Measurements from ENCODE around the gene ISCA1. TPM values are rescaled to one million over a fixed set of nuclear protein-coding genes. Genes with fewer than 3 reads are reported as not detected.

Gene ISCA1
- total and polyA plus RNA-seq, 2 of the 8 experiments (the other 6 are each of a cell fraction or from before 2014, with no cell fraction given), result 35.0 to 40.0 TPM

GRCh38 chr9:86324308-86324707 lies 42.0 kb upstream of the ISCA1 start:
- Histone ChIP-seq H2BK20ac (ENCODE audit: low read length) (no peak overlapping the region), H3K27ac (ENCODE audit: low read depth, low read length) (no peak overlapping the region), H4K20me1 (replicated peaks in 1 of 2; ENCODE audit: control insufficient read depth in 1 of 2, insufficient read depth in 2 of 2, low read length in 2 of 2) (peaks cover 2 to 7% of the 10 kb centered on the region in 2 experiments), H2BK5ac (ENCODE audit: low read depth, low read length) (no peak overlapping the region), H3K56ac (replicated peaks; ENCODE audit: insufficient read length, low read depth, low read length) (no peak overlapping the region), H3K18ac (ENCODE audit: extremely low read depth, low read length) (no peak overlapping the region), H3K4me1 (replicated peaks in 1 of 4; ENCODE audit: control insufficient read depth in 3 of 4, insufficient read depth in 4 of 4, low read length in 3 of 4) (peaks cover 0 to 7% (median 1%) of the 10 kb centered on the region in 4 experiments; a peak in 2 of 7 replicates), H3K4me3 (ENCODE audit: extremely low read depth in 1 of 4, insufficient read depth in 2 of 4, low read depth in 3 of 4, low read length in 4 of 4) (no peak overlapping the region), H3K4me2 (ENCODE audit: insufficient read depth in 1 of 2, low read depth in 2 of 2, low read length in 2 of 2) (no peak overlapping the region), H3K4ac (replicated peaks; ENCODE audit: insufficient read length, low read depth, low read length) (no peak overlapping the region), H3K27me3 (replicated peaks in 1 of 4; ENCODE audit: control insufficient read depth in 3 of 4, extremely low read depth in 1 of 4, insufficient read depth in 3 of 4, low read length in 3 of 4) (no peaks in the 10 kb centered on the region), H2BK120ac (replicated peaks; ENCODE audit: low read depth, low read length) (no peak overlapping the region), H3K79me1 (ENCODE audit: low read depth, low read length) (no peaks in the 10 kb centered on the region), H3K79me2 (ENCODE audit: control insufficient read depth in 1 of 2, insufficient read depth in 2 of 2, low read length in 2 of 2) (no peaks in the 10 kb centered on the region), H3K14ac (ENCODE audit: insufficient read length) (no peak overlapping the region), H3K23me2 (ENCODE audit: low read depth, low read length) (no peaks in the 10 kb centered on the region), H4K5ac (ENCODE audit: insufficient read length, low read depth, low read length) (no peak overlapping the region), H2AK5ac (ENCODE audit: low read depth, low read length) (no peak overlapping the region), H3K36me3 (ENCODE audit: control insufficient read depth in 2 of 4, insufficient read depth in 4 of 4, low read length in 3 of 4) (peaks cover 3 to 73% (median 33%) of the 10 kb centered on the region in 4 experiments), H4K8ac (ENCODE audit: extremely low read depth, insufficient read depth, low read length) (no peak overlapping the region), H4K91ac (replicated peaks; ENCODE audit: insufficient read length, low read length) (no peak overlapping the region), H3K23ac (ENCODE audit: insufficient read length) (no peak overlapping the region), H3K9me3 (ENCODE audit: insufficient read depth in 2 of 2, low read depth in 1 of 2, low read length in 1 of 2) (no peaks in the 10 kb centered on the region), H3K9ac (replicated peaks in 1 of 4; ENCODE audit: extremely low read depth in 1 of 4, low read depth in 3 of 4, low read length in 3 of 4) (no peak overlapping the region), H2AFZ (ENCODE audit: low read length) (no peak overlapping the region), H2BK12ac (ENCODE audit: low read depth, low read length) (no peak overlapping the region), H2BK15ac (ENCODE audit: low read length) (no peak overlapping the region)
- FAIRE-seq, result no peak
- no peak for DNase-seq (ENCODE audit: low read depth in 1 of 2, low spot score in 2 of 2)
- POLR2A ChIA-PET (ENCODE audit: partially characterized antibody), result no interaction called here
- WGBS, 2 experiments (ENCODE audit: extremely low coverage in 1 of 2, insufficient coverage in 1 of 2, insufficient read length in 1 of 2, insufficient replicate concordance in 2 of 2, low coverage in 1 of 2, low lambda C conversion rate in 2 of 2, missing lambda C conversion rate in 1 of 2), result 86% methylated on average over 2 of the region's 2 CpGs; no CpG with 5 or more reads in 1 of the 2 experiments
- CTCF ChIA-PET (ENCODE audit: partially characterized antibody), result interaction anchor here (0.7 kb wide), 1 partner anchor 517 kb away, joined by 3 read pairs; no protein-coding TSS in a partner anchor
- TF ChIP-seq SAP30 (IDR thresholded peaks at IDR 0.05; ENCODE audit: insufficient read depth, insufficient replicate concordance, low read length) (no peak), KDM5A (IDR thresholded peaks at IDR 0.05; ENCODE audit: low read length) (no peak), KDM1A (IDR thresholded peaks at IDR 0.05; ENCODE audit: borderline replicate concordance, low read length) (no peak), E2F6 (IDR thresholded peaks at IDR 0.05) (no peak), MAFK (IDR thresholded peaks at IDR 0.05; ENCODE audit: low read depth, low read length) (no peak), RAD21 (IDR thresholded peaks at IDR 0.05 in 1 of 2, conservative IDR thresholded peaks at IDR 0.05 in 1 of 2; ENCODE audit: low read depth in 2 of 2, low read length in 2 of 2) (no peak), ZNF274 (IDR thresholded peaks at IDR 0.05; ENCODE audit: borderline replicate concordance, extremely low read depth, low read length) (no peak), RFX5 (IDR thresholded peaks at IDR 0.05; ENCODE audit: borderline replicate concordance, low read depth, low read length) (no peak), SP1 (IDR thresholded peaks at IDR 0.05; ENCODE audit: low read depth, low read length) (no peak), TEAD4 (IDR thresholded peaks at IDR 0.05; ENCODE audit: low read depth, low read length) (no peak), MAX (IDR thresholded peaks at IDR 0.05) (no peak), CHD1 (IDR thresholded peaks at IDR 0.05; ENCODE audit: low read depth, low read length) (no peak), CREB1 (IDR thresholded peaks at IDR 0.05) (no peak), RXRA (IDR thresholded peaks at IDR 0.05; ENCODE audit: insufficient read depth, low read depth, low read length) (no peak)

All from H1 (cell line).